Psoas muscle (tissue), 8 donors: ENCODE data around the gene TOR2A. TPM values are rescaled to one million over a fixed set of nuclear protein-coding genes. Genes with fewer than 3 reads are reported as not detected.

Source experiments
- ATAC-seq, 4 donors: fragments of 200-7000 bp; cut with Tn5 transposase; one replicate each; pipeline ENCODE4 v1.9.1; 2020; ENCODE audit warnings: moderate library complexity in 3 of 4, mild to moderate bottlenecking in 2 of 4
- DNase-seq, 2 donors: peaks; one replicate each; pipeline ENCODE4 v3.0.0-alpha.2; 2020
- H3K27ac ChIP-seq: fragments of 200-600 bp; one replicate; pipeline ENCODE4 v1.8.0; 2022
- H3K27me3 ChIP-seq, 3 donors: fragments of 200-600 bp in 1 of 3; one replicate each; pipeline versions ENCODE4 v1.6.1 to v1.8.0; 2013 to 2022; ENCODE audit warnings: low read length in 2 of 3, mild to moderate bottlenecking in 2 of 3, moderate library complexity in 1 of 3; ENCODE audit not compliant: insufficient read depth in 3 of 3
- H3K36me3 ChIP-seq, 2 donors: fragments of 200-600 bp in 1 of 2; one replicate each; pipeline versions ENCODE4 v1.6.1 to v1.8.0; 2013 to 2022; ENCODE audit warnings: low read depth in 1 of 2, mild to moderate bottlenecking in 1 of 2, moderate library complexity in 1 of 2; ENCODE audit not compliant: insufficient read depth in 1 of 2
- H3K4me1 ChIP-seq: fragments of 200-600 bp; one replicate; pipeline ENCODE4 v1.8.0; 2022
- H3K4me3 ChIP-seq: fragments of 200-600 bp; one replicate; pipeline ENCODE4 v1.8.0; 2022; ENCODE audit warnings: mild to moderate bottlenecking
- H3K9me3 ChIP-seq: fragments of 200-600 bp; one replicate; pipeline ENCODE4 v1.8.0; 2022
- WGBS, 3 donors: extraction: QIAGEN DNeasy Blood & Tissue Kit; methylation state at CpG; one replicate each; pipeline versions ENCODE4 v1.1.6 to v1.1.7; 2013; 5-methylcytosine and 5-hydroxymethylcytosine counted together
- intact Hi-C, 2 donors: fragments of 100-400 bp; cut with DNase I; formaldehyde crosslinking; loops; one replicate each; pipeline versions ENCODE4 v1.11.0 to v1.14.2; 2022
- polyA plus RNA-seq, 3 donors: library from polyadenylated mRNA; stranded (reverse); fragments of 200-250 nt; gene quantifications; one replicate each; pipeline ENCODE4 v1.2.3, GENCODE V29; 2013
- total RNA-seq, 4 donors: library from RNA; stranded (reverse); fragmentation: NEBNext Ultra II Directional in 2 of 4; extraction: Animal tissue kit (Norgen Biotek cat#: 25700) in 2 of 4; gene quantifications; one replicate each; pipeline versions ENCODE4 v1.2.1 to v1.2.4, GENCODE V29; 2021 to 2023
- TF ChIP-seq, protein P1 (sequence below): fragments of 200-600 bp; IDR thresholded peaks from one replicate; pipeline ENCODE4 v1.8.0; 2022; ENCODE audit warnings: antibody characterized with exemption
- donor health status: healthy with polysubstance abuse.
- donor health status: DM: no; HTN: no; CAD: no; lungs with moderate emphysema.
- donor health status: Bipolar disorder and iron deficiency.
- donor health status: healthy.
- donor health status: DM: yes; HTN: yes; CAD: no.
- donor health status: DM: no; HTN: no; CAD: no.
- donor health status: DM: no; HTN: no; CAD: no.
- donor health status: DM: yes; HTN: yes; CAD: no.

TOR2A gene
- total and polyA plus RNA-seq, 7 donors = 2.8 to 6.9 (median 4.6) TPM

DNA sequence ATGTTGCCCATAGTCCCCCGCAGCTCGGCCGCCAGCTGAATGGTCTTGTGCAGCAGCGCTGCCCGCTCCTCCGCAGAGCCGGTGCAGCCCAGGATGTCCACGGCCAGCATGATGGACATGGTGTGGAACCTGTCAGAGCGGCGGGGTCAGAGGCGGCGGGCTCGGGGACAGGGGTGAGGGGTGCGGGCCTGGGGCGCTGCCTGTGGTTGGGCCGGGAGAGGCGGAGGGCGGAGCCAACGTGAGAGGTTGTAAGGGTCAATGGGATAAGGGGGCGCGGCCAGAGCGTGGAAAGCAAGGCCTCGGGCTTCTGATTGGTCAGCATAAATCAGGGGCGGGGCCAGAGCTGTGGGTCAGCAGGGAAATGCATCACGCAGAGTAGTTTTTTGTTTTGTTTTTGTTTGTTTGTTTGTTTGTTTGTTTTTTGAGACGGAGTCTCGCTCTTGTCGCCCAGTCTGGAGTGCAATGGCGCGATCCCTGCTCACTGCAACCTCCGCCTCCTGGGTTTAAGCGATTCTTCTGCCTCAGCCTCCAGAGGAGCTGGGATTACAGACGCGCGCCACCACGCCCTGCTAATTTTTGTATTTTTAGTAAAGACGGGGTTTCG is 6.8 kb upstream of the TOR2A start:
- Histone ChIP-seq H3K4me1 (peaks cover 8% of the 10 kb centered on the region), H3K36me3 (peaks cover 0 to 19% of the 10 kb centered on the region in 2 donors), H3K27me3 (peaks cover 0 to 1% (median 0%) of the 10 kb centered on the region in 3 donors), H3K4me3 (peak overlapping the region; percentile 54), H3K9me3 (no peaks in the 10 kb centered on the region), H3K27ac (peak overlapping the region; percentile 77)
- DNase-seq (peak; percentile 62 to 88), ATAC-seq (peak; percentile 34 to 67 (median 47))
- TF ChIP-seq, protein P1, sequence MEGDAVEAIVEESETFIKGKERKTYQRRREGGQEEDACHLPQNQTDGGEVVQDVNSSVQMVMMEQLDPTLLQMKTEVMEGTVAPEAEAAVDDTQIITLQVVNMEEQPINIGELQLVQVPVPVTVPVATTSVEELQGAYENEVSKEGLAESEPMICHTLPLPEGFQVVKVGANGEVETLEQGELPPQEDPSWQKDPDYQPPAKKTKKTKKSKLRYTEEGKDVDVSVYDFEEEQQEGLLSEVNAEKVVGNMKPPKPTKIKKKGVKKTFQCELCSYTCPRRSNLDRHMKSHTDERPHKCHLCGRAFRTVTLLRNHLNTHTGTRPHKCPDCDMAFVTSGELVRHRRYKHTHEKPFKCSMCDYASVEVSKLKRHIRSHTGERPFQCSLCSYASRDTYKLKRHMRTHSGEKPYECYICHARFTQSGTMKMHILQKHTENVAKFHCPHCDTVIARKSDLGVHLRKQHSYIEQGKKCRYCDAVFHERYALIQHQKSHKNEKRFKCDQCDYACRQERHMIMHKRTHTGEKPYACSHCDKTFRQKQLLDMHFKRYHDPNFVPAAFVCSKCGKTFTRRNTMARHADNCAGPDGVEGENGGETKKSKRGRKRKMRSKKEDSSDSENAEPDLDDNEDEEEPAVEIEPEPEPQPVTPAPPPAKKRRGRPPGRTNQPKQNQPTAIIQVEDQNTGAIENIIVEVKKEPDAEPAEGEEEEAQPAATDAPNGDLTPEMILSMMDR = no peak
- 63 to 67% (median 63%) methylated on average over 38 of the region's 38 CpGs for WGBS, 3 donors
- intact Hi-C loops = no loop called here

- ATAC-seq (peak in 1 of 4 donors; percentile 1), DNase-seq (peak; percentile 51 to 82)
- Histone ChIP-seq H3K36me3 (peaks cover 0 to 19% of the 10 kb centered on the region in 2 donors), H3K4me3 (no peak overlapping the region), H3K9me3 (no peaks in the 10 kb centered on the region), H3K27ac (peak overlapping the region; percentile 77), H3K4me1 (peaks cover 12% of the 10 kb centered on the region), H3K27me3 (peaks cover 0 to 1% (median 0%) of the 10 kb centered on the region in 3 donors)
- TF ChIP-seq, protein P1 = no peak
- intact Hi-C loops = loop anchor here (2.0 to 5.0 kb wide), 4 partner anchors 45 to 179 kb away; partner anchors contain the start of gene ST6GALNAC4 (in 1 of the 2)
- WGBS, 3 donors = 72 to 82% (median 75%) methylated on average over 19 of the region's 19 CpGs
Observed at GRCh38 chr9:127739614-127740330, 4.7 kb upstream of the TOR2A start.

DNA sequence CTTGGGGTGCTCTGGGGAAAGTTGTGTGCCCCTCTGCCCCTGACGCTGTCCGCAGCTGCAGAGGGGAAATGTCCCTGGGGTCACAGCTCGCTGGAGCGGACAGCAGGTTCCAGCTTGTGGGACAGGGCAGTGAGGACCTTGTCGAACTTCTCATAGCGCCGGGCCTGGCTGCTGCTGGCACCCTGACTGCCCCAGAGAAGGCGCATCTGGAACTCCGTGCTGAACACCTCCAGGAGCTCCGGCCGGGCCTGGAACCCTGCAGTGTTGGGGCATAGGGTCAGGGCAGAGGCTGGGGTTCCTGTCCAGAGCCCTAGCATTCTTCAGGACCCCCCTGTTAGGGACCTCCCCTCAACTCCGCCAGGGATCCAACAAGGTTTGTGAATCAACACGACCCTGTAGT is 3.6 kb upstream of the TOR2A start:
- peaks cover 0 to 20% of the 10 kb centered on the region in 2 donors for H3K36me3 ChIP-seq
- H3K4me3 ChIP-seq = no peak overlapping the region
- WGBS, 3 donors = 85 to 86% (median 86%) methylated on average over 13 of the region's 13 CpGs
- peaks cover 19% of the 10 kb centered on the region for H3K4me1 ChIP-seq
- H3K27me3 ChIP-seq = peaks cover 0 to 1% (median 0%) of the 10 kb centered on the region in 3 donors
- intact Hi-C loops = loop anchor here (2.0 to 5.0 kb wide), 4 partner anchors 46 to 180 kb away; partner anchors contain the start of gene ST6GALNAC4 (in 1 of the 2)
- ATAC-seq (no peak), DNase-seq (peak in 1 of 2 donors; percentile 42)
- H3K9me3 ChIP-seq = no peaks in the 10 kb centered on the region
- TF ChIP-seq, protein P1 = no peak
- no peak overlapping the region for H3K27ac ChIP-seq

DNA sequence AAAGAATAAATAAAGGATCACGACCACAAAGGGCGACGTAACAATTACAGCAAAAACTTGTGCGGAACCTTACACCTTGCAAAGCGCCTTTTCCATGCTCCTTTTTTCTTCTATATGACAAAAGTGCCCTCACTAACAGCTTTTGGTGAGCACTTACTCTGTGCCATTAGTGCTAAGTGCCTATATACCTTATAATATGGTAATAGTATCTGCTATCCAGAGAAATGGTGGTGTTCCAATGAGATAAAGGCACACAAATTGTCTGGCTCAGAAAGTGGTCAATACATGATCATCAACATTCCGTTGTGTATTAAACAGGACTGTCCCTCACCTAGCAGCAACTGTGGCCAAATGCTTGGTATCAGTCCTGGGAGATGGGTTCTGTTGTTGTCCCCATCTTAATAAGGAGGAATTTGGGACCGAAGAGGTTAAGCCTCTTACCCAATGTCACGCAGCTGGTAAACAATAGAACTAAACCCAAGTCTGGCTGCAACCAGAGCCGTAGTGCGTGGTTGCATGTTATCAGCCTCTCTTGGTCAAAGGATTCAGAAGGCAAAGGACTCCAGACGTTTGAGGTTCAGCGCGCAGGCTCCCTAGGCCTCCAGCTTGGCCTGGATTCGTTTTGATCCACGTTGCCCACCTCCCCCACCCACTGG is 564 bp upstream of the TOR2A start:
- Histone ChIP-seq H3K36me3 (peaks cover 0 to 46% of the 10 kb centered on the region in 2 donors), H3K4me3 (peak overlapping the region; percentile 97), H3K27me3 (peaks cover 0 to 1% (median 0%) of the 10 kb centered on the region in 3 donors), H3K4me1 (peaks cover 19% of the 10 kb centered on the region), H3K27ac (peak overlapping the region; percentile 99), H3K9me3 (no peaks in the 10 kb centered on the region)
- ATAC-seq (no peak), DNase-seq (no peak)
- 23 to 25% (median 25%) methylated on average over 15 of the region's 15 CpGs for WGBS, 3 donors
- TF ChIP-seq, protein P1 = no peak
- intact Hi-C loops = loop anchor here (2.0 to 5.0 kb wide), 3 partner anchors 49 to 182 kb away; partner anchors contain the start of gene ST6GALNAC4 (in 1 of the 2)
